ENCODE data around the gene ISCU. TPM values are rescaled to one million over a fixed set of nuclear protein-coding genes. Genes with fewer than 3 reads are reported as not detected.
"Not testable (repeated sequence)": the region's sequence is repeated elsewhere in the genome, so short reads cannot be mapped to it uniquely, and the experiment has no call there.

Gene ISCU
- polyA plus RNA-seq, 1 donor: 107 TPM

GRCh38 chr12:108616941-108617858, 54.8 kb downstream of the ISCU start:
- no peak for DNase-seq

- peak; percentile 79 for DNase-seq
Measured at GRCh38 chr12:108618079-108618952, 55.9 kb downstream of the ISCU start.

GRCh38 chr12:108618953-108619274, 56.5 kb downstream of the ISCU start:
- DNase-seq: not testable (repeated sequence)

Other genes with a start within 250 kb of the ISCU start
- gene CMKLR1, start 223.3 kb upstream of the ISCU start, polyA plus RNA-seq (ENCODE audit: insufficient read length): 3.1 TPM
- 3.6 TPM for gene FICD, start 47.3 kb upstream of the ISCU start, polyA plus RNA-seq (ENCODE audit: insufficient read length)
- gene SART3, start 1.4 kb upstream of the ISCU start, polyA plus RNA-seq (ENCODE audit: insufficient read length): 69.0 TPM
- 15.0 TPM for gene TMEM119, start 35.5 kb downstream of the ISCU start, polyA plus RNA-seq (ENCODE audit: insufficient read length)
- 1.3 TPM for gene SELPLG, start 71.3 kb downstream of the ISCU start, polyA plus RNA-seq (ENCODE audit: insufficient read length)
- gene CORO1C, start 168.9 kb downstream of the ISCU start, polyA plus RNA-seq (ENCODE audit: insufficient read length): 72.3 TPM

All from left kidney (tissue), 2 donors.